Amygdala (tissue), 56 donors: Measurements from ENCODE around the gene INTS14.
"Not testable (repeated sequence)": the region's sequence is repeated elsewhere in the genome, so short reads cannot be mapped to it uniquely, and the experiment has no call there.

ENCODE experiments used
- DNase-seq, 56 donors: peaks; one replicate each; lab custom pipeline; 2025; lab: John Stamatoyannopoulos, UW

Gene INTS14

DNA sequence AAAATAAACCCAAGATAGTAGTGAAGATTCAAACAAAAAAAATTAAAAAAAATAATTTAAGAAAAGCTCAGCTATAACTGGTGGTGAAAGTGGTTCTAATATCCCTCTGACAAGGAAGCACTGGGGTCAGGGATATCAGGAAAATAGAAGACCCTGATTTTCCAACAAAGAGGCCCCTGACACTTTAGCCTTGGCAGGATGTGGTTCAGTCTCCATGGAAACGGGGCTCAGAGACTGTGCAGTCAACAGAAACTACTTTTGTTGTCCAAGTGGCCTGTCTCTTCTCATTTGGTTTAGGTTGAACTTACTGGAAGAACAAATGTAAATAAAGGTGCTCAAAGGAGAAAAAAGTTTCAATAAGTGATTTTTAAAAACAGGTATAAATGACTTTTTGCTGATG lies 27.2 kb downstream of the INTS14 start:
- DNase-seq = no peak

DNA sequence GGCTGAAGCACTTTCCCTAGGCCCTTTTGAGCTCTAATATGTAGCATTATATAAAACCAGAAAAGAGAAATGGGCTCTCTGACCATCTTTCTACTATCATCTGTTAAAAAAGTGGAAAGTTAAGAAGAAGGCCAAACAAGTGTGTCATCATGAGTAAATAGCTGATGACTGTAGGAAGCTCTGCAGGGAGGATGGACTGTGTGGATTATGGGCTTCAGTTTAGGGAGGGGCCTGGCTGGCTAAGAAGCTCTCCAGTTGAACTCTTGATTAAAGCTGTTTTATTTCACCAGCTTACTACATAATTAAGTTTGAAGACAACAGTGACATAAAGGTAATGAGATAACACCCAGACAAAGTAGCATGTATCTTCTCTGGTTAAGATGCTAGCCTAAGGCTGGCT lies 30.6 kb downstream of the INTS14 start:
- DNase-seq = no peak

DNA sequence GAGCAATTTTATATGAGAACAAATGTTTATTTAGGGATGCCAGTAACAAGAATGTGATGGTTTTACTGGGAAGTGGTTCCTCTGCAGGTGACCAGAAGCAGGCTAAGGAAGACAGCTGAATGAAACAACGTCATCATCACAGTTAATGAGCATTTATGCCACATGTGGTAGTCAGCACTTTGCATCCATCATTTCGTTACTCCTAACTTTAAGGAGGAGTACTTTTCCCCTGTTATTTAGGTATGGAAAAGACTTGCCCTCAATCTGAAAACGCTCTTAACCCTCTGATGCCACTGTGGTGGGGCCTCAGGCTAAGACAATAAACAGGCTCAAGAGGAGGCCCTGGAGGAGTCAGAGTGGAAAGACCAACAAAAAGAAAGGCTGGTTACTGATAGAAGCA lies 31.2 kb downstream of the INTS14 start:
- no peak for DNase-seq

DNA sequence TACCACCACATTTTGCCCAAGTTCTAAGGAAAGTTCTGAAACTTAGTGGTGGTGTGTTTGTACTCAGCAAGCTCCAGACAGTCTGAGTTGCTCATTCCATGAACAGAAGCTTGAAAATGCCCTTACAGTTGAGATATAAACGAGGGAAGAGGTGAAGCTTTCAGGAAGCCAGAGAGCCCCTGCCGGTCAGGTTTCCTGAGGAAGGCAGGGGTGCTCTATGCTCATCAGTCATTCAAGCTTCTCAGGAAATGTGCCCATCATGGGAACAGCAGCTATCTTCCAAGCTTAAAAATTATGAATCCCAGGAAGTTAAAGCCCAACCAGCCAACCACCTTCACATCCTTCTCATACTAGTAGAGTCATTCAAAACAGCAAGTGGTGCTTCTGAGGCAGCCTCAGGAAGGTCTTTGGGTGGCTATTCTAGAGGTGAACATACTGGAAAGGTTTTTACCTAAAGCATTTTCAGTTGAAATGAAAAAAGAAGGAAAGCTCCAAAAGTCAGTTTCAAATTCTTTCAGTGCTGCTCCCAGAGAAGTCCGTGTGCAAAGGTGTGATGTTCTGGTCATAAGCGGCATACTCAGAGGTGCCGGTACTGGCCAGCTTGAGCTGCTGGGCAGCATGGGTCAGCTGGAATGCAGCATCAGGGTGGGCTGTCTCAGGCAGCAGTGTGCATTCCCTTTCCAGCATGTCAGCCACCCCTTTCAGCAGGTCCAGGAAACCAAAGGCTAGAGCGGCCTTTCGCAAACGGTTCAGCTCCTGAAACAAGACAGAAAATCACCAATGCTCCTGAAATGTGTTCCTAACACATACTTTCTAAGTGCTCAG lies 31.8 kb downstream of the INTS14 start:
- DNase-seq = no peak

DNA sequence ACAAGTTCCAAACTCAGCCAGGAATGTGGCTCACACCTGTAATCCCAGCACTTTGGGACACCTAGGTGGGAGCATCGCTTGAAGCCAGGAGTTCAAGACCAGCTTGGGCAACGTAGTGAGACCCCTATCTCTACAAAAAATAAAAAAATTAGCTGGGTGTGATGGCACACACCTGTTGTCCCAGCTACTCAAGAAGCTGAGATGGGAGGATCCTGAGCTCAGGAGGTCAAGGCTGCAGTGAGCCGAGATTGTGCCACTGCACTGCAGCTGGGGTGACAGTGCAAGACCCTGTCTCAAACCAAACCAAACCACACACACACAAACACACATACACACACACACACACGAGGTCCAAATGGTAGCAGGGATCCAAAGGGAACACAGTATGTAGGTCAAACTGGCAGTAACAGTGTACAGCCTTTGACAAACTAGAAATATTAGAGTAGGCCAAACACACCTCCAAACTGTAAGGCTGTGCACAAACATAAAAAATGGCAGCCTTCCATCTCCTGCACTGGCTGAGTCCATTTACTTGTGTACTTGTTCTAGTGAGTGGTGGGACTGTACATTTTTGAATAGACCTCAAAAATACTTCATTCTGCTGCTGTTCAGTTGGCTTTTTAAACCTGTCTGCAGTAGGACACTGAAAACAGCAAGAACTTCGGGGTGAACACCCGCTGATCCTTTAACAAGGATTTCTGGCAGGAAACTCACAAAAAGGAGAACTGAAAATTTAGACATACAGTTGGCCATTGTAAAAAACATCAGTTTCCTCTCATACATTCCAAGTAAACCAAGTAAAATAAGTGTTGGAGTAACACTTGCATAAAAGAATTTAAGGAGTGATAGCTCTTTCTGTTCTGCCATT lies 33.6 kb downstream of the INTS14 start:
- no peak for DNase-seq

DNA sequence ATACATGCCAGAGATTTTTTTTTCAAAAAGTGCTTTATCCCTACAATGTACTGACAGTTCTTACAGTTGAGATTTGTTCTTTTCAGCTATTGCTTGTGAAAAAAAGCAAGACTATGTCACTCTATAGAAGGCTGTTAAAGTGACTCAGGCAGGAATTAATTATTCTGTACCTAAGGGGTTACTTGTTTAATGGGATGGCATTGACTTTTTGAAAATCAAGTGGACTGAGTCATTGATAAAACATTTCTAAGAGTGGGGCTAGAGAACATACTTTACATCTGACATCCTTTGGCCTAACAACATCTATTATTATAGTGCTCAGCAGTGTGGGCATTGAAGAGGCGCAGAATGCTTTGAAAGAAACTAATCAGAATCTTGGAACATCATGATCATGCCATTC lies 34.3 kb downstream of the INTS14 start:
- no peak for DNase-seq

DNA sequence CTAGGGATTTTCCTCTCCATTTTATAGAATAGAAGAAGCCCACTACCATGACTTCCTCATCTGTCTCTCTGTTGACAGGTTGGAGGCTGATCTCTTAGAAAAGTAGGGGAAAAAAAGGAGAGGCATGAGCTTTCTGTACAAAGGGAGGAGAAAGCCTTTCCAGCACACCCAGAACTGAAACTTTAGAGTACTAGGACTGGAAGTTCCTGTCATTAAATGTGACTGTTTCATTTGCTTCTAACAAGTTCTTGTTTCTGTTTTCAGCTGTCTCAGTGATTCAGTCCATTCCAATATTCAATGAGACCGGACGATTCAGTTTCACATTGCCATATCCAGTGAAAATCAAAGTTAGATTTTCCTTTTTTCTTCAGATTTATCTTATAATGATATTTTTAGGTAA lies 39.0 kb downstream of the INTS14 start:
- no peak for DNase-seq

DNA sequence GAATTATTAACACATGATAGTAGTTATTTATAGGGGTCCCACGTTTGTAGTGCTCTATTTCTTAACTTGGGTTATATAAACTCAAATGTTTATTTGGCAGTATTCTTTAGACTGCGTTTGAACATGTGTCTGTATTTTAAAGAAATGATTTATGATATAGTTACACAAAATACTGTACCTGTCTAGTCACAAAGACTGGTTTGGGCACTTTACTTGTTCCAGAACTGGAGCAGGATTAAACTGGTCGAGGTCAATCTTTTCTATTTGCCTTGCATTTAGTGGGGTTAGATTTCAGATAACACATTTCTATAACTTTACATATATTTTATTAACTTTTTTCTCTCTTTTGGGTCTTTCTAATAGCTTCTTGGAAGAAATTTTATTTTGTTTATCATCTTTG lies 41.2 kb downstream of the INTS14 start:
- no peak for DNase-seq

DNA sequence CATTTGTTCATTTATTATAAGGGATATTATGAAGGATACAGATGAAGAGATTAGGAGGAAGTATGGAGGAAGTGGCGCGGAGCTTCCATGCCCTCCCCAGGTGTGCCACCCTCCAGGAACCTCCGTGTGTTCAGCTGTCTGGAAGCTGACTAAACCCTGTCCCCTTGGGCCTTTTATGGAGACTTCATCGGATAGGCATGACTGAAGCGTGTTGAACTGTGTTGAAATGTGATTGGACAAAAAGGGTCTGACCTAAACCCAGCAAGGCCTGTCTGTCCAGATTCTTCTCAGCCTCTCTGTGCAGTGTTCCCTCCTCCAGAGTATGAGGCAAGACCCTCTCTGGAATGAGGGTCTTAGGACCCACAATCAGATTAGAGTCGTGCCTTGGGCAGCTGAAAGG lies 49.0 kb downstream of the INTS14 start:
- DNase-seq = no peak

DNA sequence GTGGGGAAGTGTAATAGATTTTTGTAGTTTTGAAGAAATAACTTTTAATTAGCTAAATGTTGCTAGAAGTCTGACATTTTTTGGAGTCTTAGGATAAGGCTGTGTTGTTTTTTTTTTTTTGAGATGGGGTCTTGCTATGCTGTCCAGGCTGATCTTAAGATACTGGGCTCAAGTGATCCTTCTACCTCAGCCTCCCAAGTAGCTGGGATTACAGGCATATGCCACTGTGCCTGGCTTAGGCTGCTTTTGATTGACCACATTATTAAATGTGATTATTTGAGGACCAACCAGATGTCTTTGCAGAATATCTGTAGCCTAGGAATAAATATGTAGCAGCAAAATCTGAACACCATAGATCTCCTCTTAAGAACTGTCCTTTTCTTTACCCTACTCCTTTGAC lies 51.0 kb downstream of the INTS14 start:
- no peak for DNase-seq

DNA sequence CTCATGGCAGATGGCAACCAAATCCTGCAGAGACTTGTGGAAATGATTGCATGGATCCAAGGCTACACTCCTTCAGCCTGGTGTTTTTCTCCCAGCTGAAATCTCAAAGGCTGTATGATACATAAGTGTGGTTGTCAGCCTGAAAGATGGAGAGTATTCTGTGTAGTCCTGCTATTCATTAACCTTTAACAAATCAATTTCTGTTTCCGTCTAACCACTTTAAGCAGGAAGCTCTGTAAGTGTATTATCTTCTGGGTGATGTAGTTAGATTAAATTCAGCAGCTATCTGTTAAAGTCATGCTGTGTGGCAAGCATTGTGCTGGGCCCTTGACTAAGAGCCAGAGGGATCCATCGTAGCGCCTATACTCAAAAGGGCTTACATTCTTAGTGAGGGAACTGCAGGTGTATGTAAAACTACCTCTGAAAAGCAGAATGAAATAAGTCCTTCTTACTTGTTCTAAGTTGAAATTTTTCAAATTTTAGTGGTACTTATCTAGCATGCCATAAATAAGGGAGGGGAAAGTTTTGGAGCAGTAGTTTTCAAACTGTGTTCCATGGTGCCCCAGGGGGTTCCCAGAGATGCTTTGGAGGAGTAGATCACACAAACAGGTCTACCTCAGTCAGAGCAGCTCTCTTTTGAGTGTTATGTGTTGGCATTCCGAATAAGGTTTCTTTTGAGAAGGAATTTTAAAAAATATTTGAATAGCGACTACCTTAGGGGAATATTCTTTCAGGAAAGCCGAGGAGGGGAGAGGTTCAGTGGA lies 51.8 kb downstream of the INTS14 start:
- DNase-seq = no peak

DNA sequence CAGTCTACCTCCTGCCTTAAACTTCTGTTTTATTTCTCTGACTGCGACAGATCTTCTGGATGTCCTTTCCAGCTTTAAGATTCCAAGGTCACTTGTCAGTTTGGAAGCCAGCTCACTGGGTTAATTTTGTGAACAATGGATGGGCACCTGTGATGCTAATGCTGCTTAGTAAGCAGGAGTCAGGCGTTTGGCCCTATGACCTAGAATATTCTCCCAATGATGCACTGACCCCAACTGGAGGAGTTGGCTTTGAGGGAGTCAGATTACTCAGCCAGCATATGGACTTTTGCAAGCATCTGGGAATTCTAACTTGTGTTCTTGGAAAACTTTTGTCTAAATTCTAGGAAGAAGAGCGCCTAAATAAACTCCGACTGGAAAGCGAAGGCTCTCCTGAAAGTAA lies 52.6 kb downstream of the INTS14 start:
- DNase-seq = no peak

DNA sequence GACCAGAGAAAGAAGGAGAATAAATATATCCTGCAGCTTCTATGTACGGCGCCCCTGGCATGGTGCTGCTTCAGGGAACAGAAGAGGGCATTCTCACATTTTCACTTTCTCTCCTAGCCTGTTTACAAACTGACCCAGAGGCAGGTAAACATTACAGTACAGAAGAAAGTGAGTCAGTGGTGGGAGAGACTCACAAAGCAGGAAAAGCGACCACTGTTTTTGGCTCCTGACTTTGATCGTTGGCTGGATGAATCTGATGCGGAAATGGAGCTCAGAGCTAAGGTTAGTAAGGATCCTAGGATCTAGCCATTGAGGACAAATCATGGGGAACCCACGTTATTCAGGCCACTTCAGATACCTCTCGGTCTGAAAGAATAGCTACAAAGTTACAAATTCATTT lies 54.3 kb downstream of the INTS14 start:
- DNase-seq = no peak

DNA sequence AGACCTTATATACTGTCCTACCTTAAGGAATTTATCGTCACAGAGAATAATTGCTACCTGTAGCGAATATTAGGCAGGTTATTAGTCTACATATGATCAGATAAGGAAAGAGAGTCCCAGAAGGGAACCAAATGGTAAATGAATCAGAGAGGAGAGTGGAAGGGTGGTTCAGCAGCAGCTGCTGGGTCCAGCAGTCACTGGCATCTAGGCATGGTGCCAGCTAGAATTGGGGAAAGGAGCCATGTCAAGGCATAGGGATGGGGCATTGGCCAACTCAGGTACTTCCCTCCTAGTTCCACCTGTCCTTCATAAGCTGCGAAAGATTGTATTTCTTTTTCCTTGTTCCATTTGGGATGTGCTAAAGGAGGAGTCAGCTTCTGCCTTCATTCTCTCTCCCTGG lies 57.2 kb downstream of the INTS14 start:
- DNase-seq = no peak

DNA sequence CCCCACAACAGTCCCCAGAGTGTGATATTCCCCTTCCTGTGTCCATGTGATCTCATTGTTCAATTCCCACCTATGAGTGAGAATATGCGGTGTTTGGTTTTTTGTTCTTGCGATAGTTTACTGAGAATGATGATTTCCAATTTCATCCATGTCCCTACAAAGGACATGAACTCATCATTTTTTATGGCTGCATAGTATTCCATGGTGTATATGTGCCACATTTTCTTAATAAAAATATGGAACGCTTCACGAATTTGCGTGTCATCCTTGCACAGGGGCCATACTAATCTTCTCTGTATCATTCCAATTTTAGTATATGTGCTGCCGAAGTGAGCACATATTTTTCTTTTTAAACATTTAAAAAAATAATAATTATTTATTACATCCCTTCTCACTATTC lies 58.1 kb downstream of the INTS14 start:
- not testable (repeated sequence) for DNase-seq

DNA sequence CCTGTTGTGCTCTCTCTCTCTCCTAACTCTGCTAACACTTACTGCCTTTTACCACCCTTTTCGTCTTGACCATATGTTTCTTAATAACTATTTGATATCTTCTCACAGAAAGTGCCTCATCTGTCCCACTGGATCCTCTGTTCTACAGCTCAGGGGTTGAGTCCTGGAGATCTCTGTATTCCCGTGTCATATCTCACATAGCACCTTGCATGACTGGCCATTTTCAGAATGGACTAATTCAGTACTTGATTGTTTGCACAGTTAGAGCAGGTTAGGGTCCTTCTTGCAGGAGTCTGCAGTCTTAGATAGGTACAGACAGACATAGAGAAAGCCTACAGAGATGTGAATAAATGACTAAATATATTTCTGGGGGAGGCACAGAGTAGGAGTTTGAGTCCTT lies 59.7 kb downstream of the INTS14 start:
- no peak for DNase-seq

DNA sequence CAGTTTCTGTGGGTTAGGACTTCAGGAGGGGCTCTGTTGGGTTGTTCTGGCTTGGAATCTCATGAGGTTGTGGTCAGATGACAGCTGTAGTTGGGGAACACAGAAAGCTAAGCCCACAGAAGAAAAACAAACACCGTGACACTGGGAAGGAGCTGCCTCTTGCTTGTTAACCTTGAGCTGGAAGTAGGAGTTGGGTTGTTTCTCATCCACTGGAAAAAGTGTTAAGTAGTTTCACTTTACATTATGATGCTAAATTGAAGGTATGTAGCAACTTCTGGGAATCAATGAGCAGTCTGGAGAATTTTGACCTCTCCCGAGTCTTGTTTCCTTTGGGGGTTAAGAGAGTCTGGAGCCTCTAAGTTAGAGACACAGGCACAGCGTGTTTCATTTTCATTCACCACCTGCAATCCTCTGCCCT lies 60.2 kb downstream of the INTS14 start:
- no peak for DNase-seq

DNA sequence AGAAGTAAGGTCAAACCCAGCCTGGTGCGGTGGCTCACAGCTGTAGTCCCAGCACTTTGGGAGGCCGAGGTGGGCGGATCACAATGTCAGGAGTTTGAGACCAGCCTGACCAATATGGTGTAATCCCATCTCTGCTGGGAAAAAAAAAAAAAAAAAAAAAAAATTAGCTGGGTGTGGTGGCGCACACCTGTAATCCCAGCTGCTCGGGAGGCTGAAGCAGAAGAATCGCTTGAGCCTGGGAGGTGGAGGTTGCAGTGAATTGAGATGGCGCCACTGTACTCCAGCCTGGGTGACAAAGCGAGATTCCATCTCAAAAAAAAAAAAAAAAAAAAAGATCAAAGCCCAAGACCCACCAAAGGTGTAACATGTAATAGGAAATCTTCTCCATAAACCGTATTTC lies 61.6 kb downstream of the INTS14 start:
- not testable (repeated sequence) for DNase-seq

DNA sequence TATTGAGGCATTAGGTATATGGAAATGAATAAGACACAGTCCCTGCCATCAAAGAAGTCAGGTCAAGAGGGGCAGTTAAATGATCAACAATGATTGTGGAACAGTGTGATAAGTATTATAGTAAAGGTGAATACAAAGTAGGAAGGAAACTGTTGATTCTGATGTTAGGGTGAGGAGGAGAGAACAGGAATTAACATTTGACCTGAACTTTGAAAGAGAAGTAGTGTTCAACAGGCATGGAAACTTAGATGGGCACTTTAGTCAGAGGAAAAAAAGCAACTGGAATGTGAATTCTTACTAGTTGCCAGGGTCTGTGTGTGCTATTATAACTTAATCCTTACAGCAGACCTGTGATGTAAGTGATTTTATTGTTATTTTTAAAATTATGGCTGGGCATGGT lies 63.1 kb downstream of the INTS14 start:
- no peak for DNase-seq

DNA sequence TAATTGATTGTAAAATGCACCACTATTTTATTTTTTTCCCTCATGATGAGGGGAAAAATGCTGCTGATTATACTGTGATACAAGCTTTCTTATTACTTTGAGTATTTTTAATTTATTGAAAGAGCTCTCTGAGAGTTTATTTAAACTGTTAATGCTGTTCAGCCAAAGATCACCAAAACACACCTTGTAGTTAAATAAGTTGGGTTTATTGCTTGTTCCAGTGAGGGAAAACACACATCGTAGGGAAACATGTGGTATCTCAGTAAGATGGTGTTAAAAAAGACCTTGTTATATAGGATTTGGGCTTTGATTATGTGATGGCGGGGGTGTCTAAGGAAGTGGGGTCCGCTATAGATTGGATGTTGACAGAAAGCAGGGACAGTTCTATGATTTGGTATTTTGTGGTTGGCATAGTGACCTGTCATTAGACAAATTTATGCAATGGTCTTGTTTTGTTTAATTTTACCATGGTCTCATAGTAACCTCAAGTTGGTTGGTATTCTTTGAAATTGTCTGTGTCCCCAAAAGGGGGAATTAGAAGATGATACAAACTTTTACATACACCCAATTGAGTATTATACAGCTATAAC lies 69.6 kb downstream of the INTS14 start:
- DNase-seq = no peak

DNA sequence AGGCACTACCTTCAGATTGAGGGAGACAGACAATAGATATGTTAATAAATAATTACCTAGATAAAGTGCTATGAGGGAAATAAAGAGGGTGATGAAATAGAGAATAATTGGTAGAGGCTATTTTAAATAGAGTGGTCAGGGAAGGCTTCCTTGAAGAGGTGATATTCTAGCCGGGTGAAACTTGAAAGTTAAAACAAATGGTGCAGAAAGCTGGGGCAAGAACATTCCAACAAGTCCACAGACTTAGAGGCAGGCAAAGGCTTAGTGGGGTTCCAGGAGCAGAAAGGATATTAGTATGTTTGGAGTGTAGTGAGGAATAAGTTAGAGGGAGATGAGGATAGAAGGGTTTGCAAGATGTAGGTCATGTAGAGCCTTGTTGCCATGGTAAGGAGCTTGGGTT lies 70.6 kb downstream of the INTS14 start:
- DNase-seq = no peak
